Vagina (tissue), 2 donors: ENCODE results near the gene MAN2A2. TPM values are rescaled to one million over a fixed set of nuclear protein-coding genes. Genes with fewer than 3 reads are reported as not detected.
A peak's percentile ranks its signal among the peaks of the same experiment; 100 is the strongest.
"Not testable (repeated sequence)": the region's sequence is repeated elsewhere in the genome, so short reads cannot be mapped to it uniquely, and the experiment has no call there.

Experiments used
- DNase-seq, 2 donors: peaks; one replicate each; pipeline ENCODE4 v3.0.0-alpha.2; 2017; ENCODE audit errors: extremely low spot score in 2 of 2
- H3K27ac ChIP-seq: fragments of 200-600 bp; sonication (generic); one replicate; pipeline ENCODE4 v1.5.1; 2019
- H3K27me3 ChIP-seq: fragments of 200-600 bp; sonication (generic); one replicate; pipeline ENCODE4 v1.5.1; 2019
- H3K36me3 ChIP-seq, 2 donors: fragments of 200-600 bp; sonication (generic); one replicate each; pipeline ENCODE4 v1.5.1; 2017 to 2019
- H3K4me1 ChIP-seq: fragments of 200-600 bp; sonication (generic); one replicate; pipeline ENCODE4 v1.5.1; 2019
- H3K4me3 ChIP-seq, 2 donors: fragments of 200-600 bp; sonication (generic); 1 replicate in 1 of 2; 2 replicates in 1 of 2; pipeline ENCODE4 v1.5.1; 2016 to 2019
- H3K9me3 ChIP-seq: fragments of 200-600 bp; sonication (generic); one replicate; pipeline ENCODE4 v1.5.1; 2019
- CTCF ChIP-seq, 3 experiments: fragments of 450-650 bp in 2 of 3; fragments of 200-600 bp in 1 of 3; sonication (generic) in 1 of 3; IDR thresholded peaks; one replicate each; pipeline ENCODE4 v1.5.1; 2017 to 2019; ENCODE audit warnings: antibody characterized with exemption in 3 of 3, mild to moderate bottlenecking in 2 of 3, moderate library complexity in 2 of 3
- POLR2A ChIP-seq, 2 donors: fragments of 450-650 bp; IDR thresholded peaks; one replicate each; pipeline ENCODE4 v1.6.1; 2017; ENCODE audit warnings: antibody characterized with exemption in 2 of 2, mild to moderate bottlenecking in 2 of 2, moderate library complexity in 2 of 2
- POLR2AphosphoS5 ChIP-seq, 2 donors: sonication (generic); formaldehyde crosslinking; IDR thresholded peaks; one replicate each; pipeline ENCODE4 v1.9.0; 2017; ENCODE audit warnings: antibody characterized with exemption in 2 of 2, mild to moderate bottlenecking in 2 of 2, low read depth in 1 of 2; ENCODE audit not compliant: insufficient read depth in 1 of 2
- intact Hi-C: fragments of 100-400 bp; cut with DNase I; formaldehyde crosslinking; loops from one replicate; pipeline ENCODE4 v1.15.1; 2023
- total RNA-seq: library from RNA; depleted of rRNA; stranded (reverse); fragments of >200 nt; gene quantifications from one replicate; pipeline ENCODE4 v1.2.3, GENCODE V29; 2016

MAN2A2 gene
- total RNA-seq, 1 donor from 2014 or later = 46.7 TPM

DNA sequence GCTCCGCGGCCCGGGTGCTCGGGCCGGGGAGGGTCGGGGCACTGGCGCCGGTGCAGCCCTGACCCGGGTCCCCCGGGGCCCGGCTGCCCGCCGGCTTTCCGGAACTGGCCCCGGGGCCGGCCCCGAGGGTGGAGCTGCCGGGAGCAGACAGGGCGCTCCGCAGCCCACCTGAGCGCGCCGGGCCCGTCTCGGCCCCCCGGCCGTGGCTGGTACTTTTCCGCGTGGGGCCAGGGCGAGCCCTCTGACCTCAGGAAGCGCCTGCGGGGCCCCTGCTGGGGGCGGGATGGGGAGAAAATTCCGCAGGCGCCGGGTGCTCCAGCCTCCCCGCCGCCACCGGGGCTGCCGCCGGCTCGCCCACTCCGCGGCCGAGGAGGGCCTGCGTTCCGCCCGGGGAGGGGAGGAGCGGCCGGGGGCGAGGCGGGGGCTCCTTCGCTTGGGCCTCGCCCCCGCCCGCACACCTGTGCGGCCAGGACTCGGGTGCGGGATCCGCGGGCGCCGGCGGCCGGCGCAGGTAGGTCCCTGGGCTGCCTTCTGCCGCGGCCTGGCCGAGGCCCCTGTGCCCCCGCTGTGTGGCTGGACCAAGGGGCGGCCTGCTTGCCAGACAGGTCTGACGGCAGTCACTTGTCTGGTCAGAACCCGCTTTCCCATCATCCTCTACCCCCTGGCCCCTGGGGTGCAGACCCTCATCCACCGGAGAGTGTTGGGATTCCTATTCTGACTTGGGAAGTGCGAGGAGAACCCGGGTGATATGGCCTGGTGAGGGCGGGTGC, 31.2 kb upstream of the MAN2A2 start:
- no peaks in the 10 kb centered on the region for H3K27me3 ChIP-seq
- no peaks in the 10 kb centered on the region for H3K9me3 ChIP-seq
- peak overlapping the region; percentile 89 for H3K27ac ChIP-seq
- intact Hi-C loops = no loop called here
- peaks cover 57% of the 10 kb centered on the region for H3K4me1 ChIP-seq
- H3K4me3 ChIP-seq = peak overlapping the region; percentile 74 to 81
- no peak for DNase-seq
- peaks cover 0 to 14% of the 10 kb centered on the region in 2 donors for H3K36me3 ChIP-seq
- TF ChIP-seq POLR2AphosphoS5 (IDR thresholded peaks at IDR 0.05; ENCODE audit: insufficient read depth in 1 of 2, low read depth in 1 of 2) (no peak), CTCF (IDR thresholded peaks at IDR 0.05) (no peak), POLR2A (IDR thresholded peaks at IDR 0.05) (no peak)

DNA sequence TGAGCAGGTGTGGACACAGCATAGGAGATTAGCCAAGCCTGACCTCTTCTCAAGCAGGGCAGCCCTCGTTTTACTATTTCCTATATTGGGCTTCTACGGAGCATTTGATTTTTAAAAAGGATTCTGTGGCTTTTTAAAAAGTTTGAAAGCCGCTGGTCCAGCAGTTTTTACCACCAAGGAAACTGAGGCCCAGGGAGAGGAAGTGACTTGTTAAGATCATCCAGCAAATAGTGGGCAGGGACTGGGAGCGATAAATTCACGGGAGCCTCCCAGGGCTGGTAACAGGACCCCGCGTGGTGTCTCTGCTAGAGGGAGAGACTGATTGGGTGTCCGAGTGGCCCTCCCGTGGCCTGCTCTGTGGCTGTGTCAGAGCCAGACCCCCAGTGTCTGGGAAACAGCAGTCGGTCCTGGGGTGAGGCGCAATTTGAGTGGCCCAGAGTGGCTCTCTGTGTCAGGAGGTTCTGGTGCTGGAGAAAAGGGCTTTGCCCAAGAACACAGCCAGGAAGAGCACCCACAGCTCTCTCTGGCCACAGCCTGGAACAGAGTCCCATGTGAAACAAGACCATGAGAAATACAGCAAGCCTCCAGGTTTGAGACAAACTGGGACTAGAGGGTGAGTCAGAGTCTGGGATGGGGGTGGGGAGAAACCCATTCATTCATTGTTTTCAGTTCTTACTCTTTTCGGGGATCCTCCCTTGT, 30.5 kb upstream of the MAN2A2 start:
- H3K4me1 ChIP-seq = peaks cover 57% of the 10 kb centered on the region
- TF ChIP-seq POLR2A (IDR thresholded peaks at IDR 0.05) = no peak
- peak in 1 of 2 donors; percentile 38 for TF ChIP-seq POLR2AphosphoS5 (IDR thresholded peaks at IDR 0.05; ENCODE audit: insufficient read depth in 1 of 2, low read depth in 1 of 2)
- TF ChIP-seq CTCF (IDR thresholded peaks at IDR 0.05) = no peak
- H3K27ac ChIP-seq = peak overlapping the region; percentile 89
- DNase-seq = no peak
- intact Hi-C loops = no loop called here
- no peaks in the 10 kb centered on the region for H3K27me3 ChIP-seq
- peak overlapping the region; percentile 74 to 81 for H3K4me3 ChIP-seq
- H3K9me3 ChIP-seq = no peaks in the 10 kb centered on the region
- H3K36me3 ChIP-seq = peaks cover 0 to 21% of the 10 kb centered on the region in 2 donors

GRCh38 chr15:90873488-90873997, 29.6 kb upstream of the MAN2A2 start:
- peaks cover 0 to 29% of the 10 kb centered on the region in 2 donors for H3K36me3 ChIP-seq
- H3K9me3 ChIP-seq = no peaks in the 10 kb centered on the region
- H3K4me1 ChIP-seq = peaks cover 48% of the 10 kb centered on the region
- H3K4me3 ChIP-seq = no peak overlapping the region
- intact Hi-C loops = no loop called here
- no peak for DNase-seq
- peak overlapping the region; percentile 89 for H3K27ac ChIP-seq
- no peaks in the 10 kb centered on the region for H3K27me3 ChIP-seq
- TF ChIP-seq POLR2A (IDR thresholded peaks at IDR 0.05) (no peak), POLR2AphosphoS5 (IDR thresholded peaks at IDR 0.05; ENCODE audit: insufficient read depth in 1 of 2, low read depth in 1 of 2) (no peak), CTCF (IDR thresholded peaks at IDR 0.05) (no peak)

DNA sequence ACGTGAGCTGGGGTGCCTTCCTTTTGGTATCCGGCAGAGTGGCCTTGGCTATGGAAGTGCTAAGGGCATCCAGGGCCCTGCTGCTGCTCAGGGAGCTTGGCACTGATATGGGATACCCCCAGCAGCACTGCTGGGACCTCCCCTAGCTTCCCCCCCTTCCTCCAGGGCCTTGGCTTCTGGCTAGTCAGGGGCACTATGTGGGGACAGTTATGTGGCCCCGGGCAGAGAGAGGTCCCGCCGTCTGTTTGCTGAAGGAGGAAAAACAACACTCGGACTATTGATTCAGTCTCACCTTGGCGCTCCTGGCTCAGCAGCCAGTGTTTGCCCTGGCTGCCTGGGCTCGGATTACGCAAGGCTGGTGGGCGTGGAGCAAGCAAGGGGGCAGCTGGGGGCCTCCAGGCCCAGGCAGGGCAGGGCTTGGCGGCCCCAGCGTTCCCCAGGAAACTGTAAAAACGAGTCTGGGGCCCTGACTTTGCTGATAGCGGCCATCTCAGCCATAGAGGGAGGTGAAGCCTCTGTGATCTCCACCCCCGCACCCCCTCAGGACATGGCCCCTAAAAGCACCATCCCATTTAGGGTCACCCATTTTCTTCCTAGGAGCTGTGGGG, 29.0 kb upstream of the MAN2A2 start:
- Histone ChIP-seq H3K36me3 (peaks cover 0 to 35% of the 10 kb centered on the region in 2 donors), H3K4me3 (no peak overlapping the region), H3K9me3 (no peaks in the 10 kb centered on the region), H3K4me1 (peaks cover 44% of the 10 kb centered on the region), H3K27ac (peak overlapping the region; percentile 89), H3K27me3 (no peaks in the 10 kb centered on the region)
- DNase-seq = no peak
- intact Hi-C loops = no loop called here
- TF ChIP-seq CTCF (IDR thresholded peaks at IDR 0.05) = no peak
- no peak for TF ChIP-seq POLR2AphosphoS5 (IDR thresholded peaks at IDR 0.05; ENCODE audit: insufficient read depth in 1 of 2, low read depth in 1 of 2)
- TF ChIP-seq POLR2A (IDR thresholded peaks at IDR 0.05) = no peak

DNA sequence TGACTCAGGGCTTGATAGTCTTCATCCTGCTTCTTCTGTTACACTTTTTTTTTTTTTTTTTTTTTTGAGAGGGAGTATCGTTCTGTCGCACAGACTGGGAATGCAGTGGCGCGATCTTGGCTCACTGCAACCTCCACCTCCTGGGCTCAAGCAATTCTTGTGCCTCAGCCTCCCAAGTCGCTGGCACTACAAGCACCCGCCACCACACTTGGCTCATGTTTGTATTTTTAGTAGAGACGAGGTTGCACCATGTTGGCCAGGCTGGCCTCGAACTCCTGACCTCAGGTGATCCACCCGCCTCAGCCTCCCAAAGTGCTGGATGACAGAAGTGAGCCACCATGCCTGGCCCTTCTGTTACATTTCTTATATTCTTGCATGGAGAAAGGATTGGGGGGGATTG, 28.1 kb upstream of the MAN2A2 start:
- H3K27me3 ChIP-seq, H3K9me3 ChIP-seq, intact Hi-C loops, DNase-seq, H3K4me3 ChIP-seq, H3K27ac ChIP-seq: not testable (repeated sequence)
- H3K36me3 ChIP-seq = peaks cover 0 to 43% of the 10 kb centered on the region in 2 donors
- peaks cover 35% of the 10 kb centered on the region for H3K4me1 ChIP-seq
